Stimulated activated CD8-positive, alpha-beta memory T cell treated with anti-CD3 and anti-CD28 coated beads, Interleukin-4, amount 100 ng/mL, for 4 hours (primary cell): ENCODE data around the gene USP33.
"Not testable (repeated sequence)": the region's sequence is repeated elsewhere in the genome, so short reads cannot be mapped to it uniquely, and the experiment has no call there.

Source experiments
- DNase-seq, 2 donors: peaks; one replicate each; pipeline ENCODE4 v3.0.0-alpha.2; 2020; ENCODE audit warnings: low read depth in 2 of 2, low spot score in 1 of 2

USP33 gene

DNA sequence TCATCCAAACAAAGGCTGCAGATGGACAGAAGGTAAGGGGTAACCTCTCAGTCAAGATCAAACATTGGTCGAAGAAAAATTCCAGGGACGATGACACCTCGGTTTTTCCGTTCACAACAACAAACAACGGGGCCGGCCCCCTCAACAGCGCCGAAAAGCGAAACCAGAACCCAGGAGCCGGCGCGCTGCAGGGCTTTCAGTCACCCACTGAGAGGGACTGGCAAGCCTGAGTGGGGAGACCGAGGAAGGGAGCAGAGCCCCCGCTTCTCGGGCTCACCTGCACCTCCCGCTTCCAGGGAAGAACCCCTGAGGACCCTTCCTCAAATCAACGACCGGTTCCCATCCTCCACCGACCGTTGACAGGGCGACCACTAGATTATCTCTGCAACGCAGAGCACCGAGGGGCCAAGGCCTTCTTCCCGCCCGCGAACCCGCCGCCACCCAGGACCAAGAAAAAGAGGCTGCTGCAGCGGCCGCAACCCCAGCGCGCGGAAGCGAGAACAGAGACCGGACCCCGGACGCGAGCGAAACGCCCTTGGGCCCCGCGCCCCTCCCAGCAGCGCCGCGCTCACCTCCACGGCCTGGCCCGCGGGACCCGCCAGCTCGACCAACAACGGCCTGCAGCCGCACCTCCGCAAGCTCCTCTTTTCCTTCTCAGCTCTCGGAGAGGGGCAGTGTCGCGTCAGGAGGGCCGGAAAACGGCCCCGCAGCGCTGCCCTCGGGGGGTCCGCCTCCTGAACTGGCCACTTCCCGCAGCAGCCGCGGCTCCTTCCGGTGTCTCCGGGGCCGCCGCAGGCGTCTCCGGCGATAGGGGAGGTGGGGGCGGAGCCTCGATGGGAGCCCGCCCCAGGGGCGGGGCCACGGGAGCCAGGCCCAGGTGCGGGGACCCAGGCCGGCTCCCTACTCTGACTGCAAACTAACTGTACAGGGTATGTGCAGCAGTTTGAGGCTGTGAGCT lies at the start of gene USP33:
Gene USP33 (minus strand): TSS at position 782 of the 958 bp plus-strand sequence. CDS start 18,155 bp downstream, outside the sequence.
- DNase-seq, result peak; percentile 72 to 82

DNA sequence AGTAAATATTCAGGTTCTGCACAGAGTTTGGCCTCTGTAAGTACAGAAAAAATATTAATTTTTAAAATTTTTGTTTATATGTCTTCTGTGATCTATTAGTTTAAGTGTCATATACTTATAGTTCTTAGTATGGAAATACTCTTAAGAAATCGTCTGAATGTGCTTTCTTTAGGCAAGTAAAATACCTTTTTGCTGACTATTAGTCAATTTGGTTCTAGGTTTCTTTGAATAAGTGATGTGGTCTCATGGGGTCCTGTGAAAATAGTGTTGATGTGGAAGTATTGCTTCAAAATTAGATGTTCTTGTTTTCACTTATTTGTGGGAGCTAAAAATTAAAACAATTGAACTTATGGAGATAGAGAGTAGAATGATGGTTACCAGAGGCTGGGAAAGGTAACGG lies 43.7 kb upstream of the USP33 start:
- no peak for DNase-seq

DNA sequence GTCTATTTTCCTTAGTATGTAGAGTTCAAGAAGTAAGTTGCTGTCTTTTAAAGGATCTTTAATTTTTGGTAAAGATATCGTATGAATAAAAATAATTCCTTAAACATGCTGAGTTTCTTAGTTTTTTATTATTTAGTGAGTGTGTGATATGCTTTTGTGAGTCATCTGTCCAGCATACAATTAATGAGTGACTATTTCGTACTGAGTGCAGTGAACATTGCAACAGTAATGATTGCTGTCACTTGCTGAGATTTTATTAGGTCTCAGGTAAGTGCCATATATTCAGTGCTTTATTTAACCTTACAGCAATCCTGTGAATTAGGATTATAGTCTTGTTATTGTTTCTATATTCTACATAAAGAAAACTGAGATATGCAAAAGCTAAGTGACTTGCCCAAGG lies 42.4 kb upstream of the USP33 start:
- DNase-seq, result no peak

DNA sequence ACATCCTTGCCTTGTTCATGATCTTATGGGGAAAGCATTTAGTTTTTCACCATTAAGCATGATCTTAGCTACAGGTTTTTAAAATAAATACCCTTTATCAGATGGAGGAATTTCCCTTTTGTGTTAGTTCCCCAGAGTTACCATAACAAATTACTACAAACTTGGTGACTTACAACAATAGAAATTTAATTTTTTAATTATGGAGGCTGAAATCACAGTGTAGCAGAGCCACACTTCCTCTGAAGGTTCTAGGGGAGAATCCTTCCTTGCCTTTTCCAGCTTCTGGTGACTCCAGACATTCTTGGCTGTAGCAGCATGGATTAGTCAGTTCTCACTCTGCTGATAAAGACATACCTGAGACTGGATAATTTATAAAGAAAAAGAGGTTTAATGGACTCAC lies 38.3 kb upstream of the USP33 start:
- no peak for DNase-seq

DNA sequence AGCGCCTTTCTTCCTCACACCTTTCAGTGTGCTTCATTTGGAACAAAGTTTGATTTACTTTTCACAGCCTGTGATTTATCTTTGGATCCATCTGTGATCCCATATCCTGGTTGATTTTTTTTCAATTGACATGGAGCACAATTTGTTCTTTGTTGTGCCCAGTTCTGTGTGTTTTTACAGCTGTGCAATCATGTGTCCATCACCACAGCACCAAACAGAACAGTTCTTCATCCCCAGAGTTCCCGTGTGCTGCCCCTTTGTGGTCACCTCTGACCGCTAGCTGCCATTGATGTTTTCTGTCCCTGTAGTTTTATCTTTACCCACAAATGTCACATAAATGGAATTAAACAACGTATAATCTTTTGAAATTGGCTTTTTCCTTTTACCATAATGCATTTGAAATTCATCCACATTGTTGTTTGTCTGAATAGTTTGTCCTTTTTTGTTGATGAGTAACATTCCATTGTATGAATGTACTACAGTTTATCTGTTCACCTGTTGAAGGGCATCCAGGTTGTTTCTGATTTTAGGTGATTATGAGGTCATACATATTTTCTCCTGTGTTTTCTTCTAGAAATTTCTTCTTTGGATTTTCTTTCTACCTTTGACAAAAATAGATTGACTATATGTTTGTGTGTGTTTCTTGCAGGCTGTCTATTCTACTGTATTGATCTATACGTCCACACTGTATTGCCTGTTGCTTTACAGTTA lies 37.2 kb upstream of the USP33 start:
- DNase-seq, result no peak

DNA sequence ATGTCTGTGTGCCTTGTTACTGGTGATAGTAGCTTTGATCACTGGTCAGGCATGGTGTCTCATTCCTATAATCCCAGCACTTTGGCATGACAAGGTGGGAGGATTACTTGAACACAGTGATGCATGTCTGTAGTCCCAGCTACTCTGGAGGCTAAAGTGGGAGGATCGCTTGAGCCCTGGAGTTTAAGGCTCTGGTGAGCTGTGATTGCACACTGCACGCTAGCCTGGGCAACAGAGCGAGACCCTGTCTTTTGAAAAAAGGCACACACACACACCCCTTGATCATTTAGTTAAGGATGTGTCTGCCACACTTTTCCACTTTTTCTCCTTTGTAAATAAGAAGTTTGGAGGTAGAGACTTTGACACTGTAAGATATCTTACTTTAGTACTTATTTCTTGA lies 34.9 kb upstream of the USP33 start:
- no peak for DNase-seq

DNA sequence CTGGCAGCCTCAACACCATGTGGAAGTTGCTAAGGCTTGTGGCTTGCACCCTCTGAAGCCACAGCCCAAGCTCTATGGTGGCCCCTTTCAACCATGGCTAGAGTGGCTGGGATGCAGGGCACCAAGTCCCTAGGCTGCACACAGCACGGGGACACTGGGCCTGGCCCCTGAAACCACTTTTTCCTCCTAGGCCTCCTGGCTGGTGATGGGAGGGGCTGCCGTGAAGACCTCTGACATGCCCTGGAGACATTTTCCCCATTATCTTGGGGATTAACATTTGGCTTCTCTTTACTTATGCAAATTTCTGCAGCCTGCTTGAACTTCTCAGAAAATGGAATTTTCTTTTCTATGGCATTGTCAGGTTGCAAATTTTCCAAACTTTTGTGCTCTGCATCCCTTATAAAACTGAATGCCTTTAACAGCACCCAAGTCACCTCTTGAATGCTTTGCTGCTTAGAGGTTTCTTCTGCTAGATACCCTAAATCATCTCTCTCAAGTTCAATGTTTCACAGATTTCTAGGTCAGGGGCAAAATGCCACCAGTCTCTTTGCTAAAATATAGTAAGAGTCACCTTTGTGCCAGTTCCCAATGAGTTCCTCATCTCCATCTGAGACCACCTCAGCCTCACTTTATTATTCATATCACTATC lies 26.6 kb upstream of the USP33 start:
- DNase-seq, result not testable (repeated sequence)

DNA sequence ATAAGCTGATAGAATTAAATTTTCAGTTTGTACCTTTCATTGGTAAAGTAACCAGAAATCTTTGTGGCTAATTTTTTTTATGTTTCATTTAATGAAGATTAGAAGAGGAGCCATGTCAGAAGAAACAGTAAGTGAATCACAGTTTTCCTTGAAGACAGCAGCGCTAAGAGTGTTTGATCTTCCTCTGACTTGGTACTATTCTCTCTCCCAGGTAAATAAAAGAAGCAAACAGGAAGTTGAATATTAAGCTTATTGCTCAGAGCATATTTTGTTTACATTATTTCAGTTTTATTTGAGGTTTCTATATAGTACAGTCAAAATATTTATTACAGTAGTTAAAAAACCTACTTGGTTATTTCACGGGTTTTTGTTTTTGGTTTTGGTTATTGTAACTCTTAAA lies 23.5 kb upstream of the USP33 start:
- no peak for DNase-seq

DNA sequence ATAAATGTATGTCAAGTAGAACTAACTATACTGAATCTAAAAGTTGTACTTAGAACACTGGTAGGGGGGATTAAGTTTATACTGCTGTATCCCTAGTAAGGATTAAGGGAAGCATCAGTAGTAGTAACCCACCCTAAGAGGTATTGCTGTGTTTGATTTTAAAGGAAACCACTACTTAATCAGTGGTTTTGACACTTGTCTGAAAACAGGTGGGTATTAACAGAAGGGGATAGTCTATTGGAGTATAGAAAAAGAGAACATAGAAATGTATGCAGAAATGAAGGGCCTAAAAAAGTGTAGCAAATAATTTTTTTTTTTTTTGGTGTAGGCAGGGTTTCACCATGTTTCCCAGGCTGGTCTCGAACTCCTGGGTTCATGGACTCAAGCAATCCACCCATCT lies 22.0 kb upstream of the USP33 start:
- no peak for DNase-seq

DNA sequence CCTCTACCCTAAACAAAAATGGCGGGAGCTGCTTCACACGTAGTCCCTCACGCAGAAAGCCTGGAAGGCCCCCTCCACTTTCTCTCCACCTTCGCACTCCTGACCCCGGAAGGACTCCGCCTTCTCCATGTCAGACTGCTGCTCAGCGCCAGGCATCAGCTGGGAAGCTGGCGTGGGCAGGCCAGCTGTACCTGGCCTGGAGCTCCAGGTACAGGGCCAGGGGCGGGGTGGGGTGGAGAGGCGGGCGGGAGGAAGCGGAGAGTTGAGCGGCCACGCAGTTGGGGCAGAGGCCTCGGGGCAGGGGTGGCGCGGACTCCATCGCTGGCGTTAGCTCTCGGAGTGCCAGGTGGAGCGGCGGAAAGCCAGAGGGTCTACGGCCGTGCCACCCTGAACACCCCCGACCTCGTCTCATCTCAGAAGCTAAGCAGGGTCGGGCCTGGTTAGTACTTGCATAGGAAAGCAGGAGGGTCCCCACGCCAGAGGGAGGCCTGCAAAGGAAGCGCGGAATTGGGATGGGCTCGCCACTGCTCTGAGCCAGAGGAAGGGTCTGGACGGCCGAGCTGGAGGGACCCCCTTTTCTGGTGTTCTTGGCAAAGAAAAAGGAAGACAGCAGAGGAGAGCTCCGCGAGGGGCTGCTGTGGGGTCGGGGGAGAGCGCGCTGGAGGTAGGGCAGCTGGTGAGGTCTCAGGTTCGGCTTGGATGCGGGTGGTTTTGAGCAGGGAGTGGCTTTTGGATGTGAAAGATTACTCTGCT lies 20.1 kb upstream of the USP33 start, which contains the start of gene MIGA1:
Gene MIGA1 (plus strand): TSS at position 121 of the 753 bp plus-strand sequence. CDS start 3,604 bp downstream, outside the sequence.
- peak; percentile 69 to 70 for DNase-seq

DNA sequence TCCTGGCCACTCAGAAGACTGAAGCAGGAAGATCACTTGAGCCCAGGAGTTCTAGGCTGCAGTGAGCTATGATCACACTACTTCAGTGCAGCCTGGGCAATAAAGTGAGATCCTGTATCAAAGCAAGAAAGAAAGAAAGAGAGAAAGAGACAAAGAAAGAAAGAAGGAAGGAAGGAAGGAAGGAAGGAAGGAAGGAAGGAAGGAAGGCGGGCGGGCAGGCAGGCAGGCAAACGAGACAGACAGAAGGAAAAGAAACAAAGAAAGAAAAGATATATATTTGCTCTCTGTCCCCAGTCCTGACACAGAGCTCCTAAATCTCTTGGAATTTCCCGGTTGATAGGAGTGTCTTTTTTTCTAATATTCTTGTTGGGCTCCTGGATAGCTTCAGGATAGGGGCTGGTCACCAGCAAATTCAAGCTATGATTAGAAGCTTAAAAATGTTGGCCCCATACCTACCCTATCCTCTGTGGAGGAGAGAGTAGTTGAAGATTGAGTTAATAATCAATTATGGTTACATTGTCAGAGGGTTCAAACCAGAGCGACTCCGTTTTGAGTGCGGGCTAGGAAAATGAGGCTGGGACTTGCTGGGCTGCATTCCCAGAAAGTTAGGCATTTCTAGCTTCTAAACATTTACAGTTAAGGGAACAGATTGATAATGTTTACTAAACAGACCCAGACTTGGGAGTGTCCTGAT lies 16.5 kb upstream of the USP33 start:
- DNase-seq, result no peak

DNA sequence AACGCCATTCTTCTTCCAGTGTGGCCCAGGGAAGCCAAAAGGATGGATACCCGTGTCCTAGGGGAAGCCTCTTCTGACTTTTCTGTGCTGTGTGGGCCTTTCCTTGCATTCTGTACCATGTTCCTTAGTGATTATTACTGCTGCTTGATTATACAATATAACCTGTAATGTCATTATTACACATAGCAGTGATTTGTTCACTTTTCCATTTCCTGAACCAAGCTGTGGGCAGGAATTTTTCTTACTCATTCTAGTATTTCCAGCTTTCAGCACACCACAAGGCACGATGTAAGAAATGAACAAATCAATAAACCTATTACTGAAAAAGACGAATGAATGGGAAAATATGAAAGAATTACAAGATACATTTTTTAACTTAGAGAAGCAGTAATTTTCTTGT lies 8.4 kb upstream of the USP33 start:
- DNase-seq, result no peak

DNA sequence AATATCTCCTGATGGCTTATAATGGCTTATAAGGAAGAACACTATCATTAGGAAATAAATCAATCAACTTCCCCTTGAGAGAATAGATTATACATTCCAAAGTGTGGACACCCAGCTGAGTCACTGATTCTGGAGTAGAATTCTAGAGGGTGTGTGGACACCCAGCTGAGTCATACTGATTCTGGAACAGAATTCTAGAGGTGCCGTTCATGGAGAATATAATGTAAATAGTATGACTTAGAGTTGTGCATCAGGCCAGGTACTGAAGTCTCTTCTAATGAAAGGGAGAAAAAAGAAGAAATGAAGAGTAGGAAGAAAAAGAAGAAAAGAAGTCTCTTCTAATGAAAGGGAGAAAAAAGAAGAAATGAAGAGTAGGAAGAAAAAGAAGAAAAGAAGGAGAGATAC lies 2.4 kb upstream of the USP33 start:
- DNase-seq, result no peak

DNA sequence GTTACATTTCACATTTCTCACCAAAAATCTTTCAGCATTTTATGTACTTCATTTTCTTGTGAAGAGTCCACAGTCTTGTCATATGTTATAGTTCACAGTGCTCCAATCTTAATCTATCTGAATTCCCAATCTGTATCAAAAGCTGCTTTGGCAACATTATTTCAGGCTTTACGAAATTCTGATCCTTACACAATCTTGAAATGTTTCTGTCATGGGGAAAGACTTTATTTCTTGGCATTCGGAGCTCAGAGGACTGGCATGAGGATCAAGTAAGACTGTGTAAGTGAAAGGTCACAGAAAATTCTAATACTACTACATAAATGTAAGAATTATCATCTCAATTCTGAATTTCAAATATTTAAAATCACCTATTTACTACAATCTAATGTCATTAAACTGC lies 2.0 kb downstream of the USP33 start:
- DNase-seq, result no peak

DNA sequence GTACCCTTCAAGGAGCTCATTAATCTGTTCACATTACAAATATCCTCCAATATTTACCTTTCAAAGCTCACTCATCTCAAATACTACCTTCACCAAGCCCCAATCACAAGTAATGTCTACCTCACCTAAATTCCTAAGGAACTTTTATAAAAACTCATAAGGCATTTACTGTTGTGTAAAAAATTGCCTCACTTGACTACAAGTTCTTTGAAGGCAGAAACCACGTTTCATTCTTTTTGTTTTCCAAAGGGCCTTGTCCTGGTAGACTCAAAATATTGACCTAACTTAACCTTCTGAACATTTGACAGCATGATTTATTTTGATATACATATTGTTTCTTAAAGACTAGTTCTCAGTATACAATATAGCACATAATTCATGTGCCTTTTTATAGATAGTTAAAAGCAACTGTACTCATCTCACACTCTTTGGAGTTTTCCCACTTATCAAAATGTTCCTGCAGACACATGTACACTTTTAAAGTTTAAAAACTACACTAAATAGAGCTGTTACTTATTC lies 2.5 kb downstream of the USP33 start:
- DNase-seq, result no peak

DNA sequence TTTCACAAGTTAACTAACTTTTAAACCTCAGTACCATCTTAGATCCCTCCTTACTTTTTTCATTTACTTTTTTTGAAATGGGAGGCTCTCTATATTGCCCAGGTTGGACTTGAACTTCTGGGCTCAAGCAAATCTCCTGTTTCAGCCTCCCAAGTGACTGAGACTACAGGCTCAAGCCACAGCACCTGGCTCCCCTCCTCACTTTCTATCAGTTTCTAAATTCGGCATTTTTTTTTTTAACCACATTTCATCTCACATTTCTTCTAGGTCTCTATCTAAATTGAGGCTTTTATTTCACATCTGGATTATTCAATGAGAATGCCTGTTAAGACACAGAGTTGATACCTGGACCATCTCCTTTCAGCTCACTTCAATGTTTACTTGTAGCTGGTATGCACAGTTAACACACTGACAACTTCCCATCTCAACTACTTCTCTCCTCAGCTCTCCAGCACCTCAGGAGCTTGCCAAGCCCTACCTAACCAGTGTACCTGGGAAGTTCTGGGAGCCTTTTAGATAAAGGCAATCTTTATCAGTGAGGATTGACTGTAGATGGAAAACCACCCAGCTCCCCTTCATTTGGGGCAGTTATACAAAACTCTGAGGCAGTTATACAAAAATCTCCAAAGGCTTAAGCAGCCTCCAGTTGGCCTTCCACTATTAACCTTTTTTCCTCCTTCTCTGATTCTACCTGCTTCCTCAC lies 3.4 kb downstream of the USP33 start:
- DNase-seq, result no peak

DNA sequence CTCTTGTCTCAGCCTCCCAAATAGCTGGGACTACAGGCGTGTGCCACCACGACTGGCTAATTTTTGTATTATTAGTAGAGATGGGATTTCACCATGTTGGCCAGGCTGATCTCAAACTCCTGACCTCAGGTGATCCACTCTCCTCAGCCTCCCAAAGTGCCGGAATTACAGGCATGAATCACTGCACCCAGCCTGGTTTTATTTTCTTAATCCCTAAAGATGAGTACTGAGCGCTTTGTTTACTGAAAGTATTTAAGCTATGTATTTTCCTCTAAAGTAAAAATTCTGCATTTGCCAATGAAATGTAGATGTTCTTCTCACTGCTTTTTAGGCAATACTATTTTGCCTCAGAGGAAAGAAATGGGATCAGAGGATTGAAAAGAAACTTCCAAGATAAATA lies 10.2 kb downstream of the USP33 start:
- DNase-seq, result not testable (repeated sequence)

DNA sequence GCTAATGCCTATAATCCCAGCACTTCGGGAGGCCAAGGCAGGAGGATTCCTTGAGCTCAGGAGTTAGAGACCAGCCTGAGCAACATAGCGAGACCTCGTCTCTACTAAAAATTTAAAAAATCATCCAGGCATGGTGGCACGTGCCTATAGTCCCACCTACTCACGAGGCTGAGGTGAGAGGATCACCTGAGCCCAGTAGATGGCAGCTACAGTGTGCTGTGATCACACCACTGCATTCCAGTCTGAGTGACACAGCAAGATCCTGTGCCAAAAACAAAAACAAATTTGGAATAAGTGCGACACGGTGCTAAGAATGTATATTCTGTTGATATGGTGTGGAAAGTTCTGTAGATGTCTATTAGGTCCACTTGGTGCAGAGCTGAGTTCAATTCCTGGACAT lies 15.1 kb downstream of the USP33 start:
- DNase-seq, result no peak

DNA sequence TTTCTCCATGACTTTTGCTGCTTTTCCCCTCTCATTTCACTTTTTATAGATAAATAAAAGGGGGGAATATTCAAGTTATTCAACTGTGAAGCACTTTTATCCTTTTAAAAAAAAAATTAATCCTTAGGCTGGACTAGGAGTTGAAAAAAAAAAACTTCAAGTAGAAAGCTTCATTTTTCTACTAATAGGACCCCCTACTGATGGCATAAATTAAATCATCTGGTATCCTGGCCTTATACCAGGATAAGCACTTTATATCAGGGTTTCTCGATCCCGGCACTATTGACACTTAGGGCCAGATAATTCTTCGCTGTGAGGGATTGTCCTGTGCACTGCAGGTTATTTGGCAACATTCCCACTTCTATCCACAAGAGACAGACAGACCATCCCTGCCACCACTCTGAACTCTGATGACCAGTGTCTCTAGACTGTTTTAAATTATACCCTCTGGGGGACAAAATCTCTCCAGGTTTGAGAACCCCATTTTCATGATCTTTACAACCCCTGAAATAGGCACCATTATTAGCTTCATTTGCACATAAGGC lies 17.6 kb downstream of the USP33 start:
- no peak for DNase-seq
